Muscle of back (tissue), 11 donors: ENCODE measurements around the gene USHBP1. TPM values are rescaled to one million over a fixed set of nuclear protein-coding genes. Genes with fewer than 3 reads are reported as not detected.

Experiments
- DNase-seq, 3 donors: peaks; one replicate each; pipeline versions ENCODE4 v3.0.0 to v3.0.0-alpha.2; 2013
- polyA plus RNA-seq, 10 donors: library from polyadenylated mRNA; unstranded; fragments of 120-200 nt; gene quantifications; one replicate each; pipeline ENCODE4 v1.2.1, GENCODE V29; 2013; ENCODE audit not compliant: insufficient read length in 10 of 10

The USHBP1 gene
- polyA plus RNA-seq, 10 donors = 3.2 to 8.8 (median 5.8) TPM

GRCh38 chr19:17211547-17212446 is 52.7 kb downstream of the USHBP1 start:
- peak in 1 of 3 donors; percentile 1 for DNase-seq

- DNase-seq = no peak
Observed at GRCh38 chr19:17210296-17210695, 54.2 kb downstream of the USHBP1 start.

- DNase-seq = no peak
Observed at GRCh38 chr19:17209126-17210036, 55.2 kb downstream of the USHBP1 start.

- DNase-seq = peak in 1 of 3 donors; percentile 2
Observed at GRCh38 chr19:17206736-17207581, 57.6 kb downstream of the USHBP1 start.

GRCh38 chr19:17205237-17206140 is 59.1 kb downstream of the USHBP1 start:
- peak in 2 of 3 donors; percentile 48 to 50 for DNase-seq

GRCh38 chr19:17202713-17203112 is 61.8 kb downstream of the USHBP1 start:
- DNase-seq = no peak

GRCh38 chr19:17202249-17202648 is 62.3 kb downstream of the USHBP1 start:
- DNase-seq = no peak

GRCh38 chr19:17200408-17201079 is 64.0 kb downstream of the USHBP1 start:
- no peak for DNase-seq

Other genes starting within 250 kb of the USHBP1 start
- 1 to 10 TPM; 2.7 to 8.7 (median 4.3) TPM for gene CPAMD8, start 237.9 kb downstream of the USHBP1 start, polyA plus RNA-seq
- gene HAUS8, start 189.3 kb downstream of the USHBP1 start, polyA plus RNA-seq = 10 to 100 TPM in 3 of 10 donors, 1 to 10 TPM in 7; 6.3 to 14.3 (median 8.6) TPM
- gene MYO9B, start 189.0 kb downstream of the USHBP1 start, polyA plus RNA-seq = 10 to 100 TPM; 30.2 to 48.5 (median 34.2) TPM
- 10 to 100 TPM; 22.4 to 31.5 (median 25.9) TPM for gene USE1, start 49.4 kb downstream of the USHBP1 start, polyA plus RNA-seq
- 10 to 100 TPM in 1 of 10 donors, 1 to 10 TPM in 9; 5.9 to 10.4 (median 8.8) TPM for gene OCEL1, start 38.5 kb downstream of the USHBP1 start, polyA plus RNA-seq
- gene NR2F6, start 18.8 kb downstream of the USHBP1 start, polyA plus RNA-seq = 10 to 100 TPM; 20.0 to 31.6 (median 23.4) TPM
- gene BABAM1, start 2.7 kb upstream of the USHBP1 start, polyA plus RNA-seq = 10 to 100 TPM; 70.4 to 91.0 (median 85.8) TPM
- 1 to 10 TPM in 3 of 10 donors, under 1 TPM in 7; 0.54 to 1.6 (median 0.82) TPM for gene ANKLE1, start 17.2 kb upstream of the USHBP1 start, polyA plus RNA-seq
- 1 to 10 TPM; 4.5 to 9.3 (median 5.8) TPM for gene ABHD8, start 38.7 kb upstream of the USHBP1 start, polyA plus RNA-seq
- 10 to 100 TPM; 21.5 to 40.5 (median 30.3) TPM for gene MRPL34, start 41.1 kb upstream of the USHBP1 start, polyA plus RNA-seq
- gene DDA1, start 44.8 kb upstream of the USHBP1 start, polyA plus RNA-seq = 10 to 100 TPM; 24.3 to 39.7 (median 31.3) TPM
- gene ANO8, start 70.1 kb upstream of the USHBP1 start, polyA plus RNA-seq = 1 to 10 TPM; 5.4 to 10.0 (median 6.8) TPM
- 10 to 100 TPM in 7 of 10 donors, 1 to 10 TPM in 3; 8.4 to 19.4 (median 11.5) TPM for gene GTPBP3, start 72.8 kb upstream of the USHBP1 start, polyA plus RNA-seq
- 10 to 100 TPM; 34.3 to 73.4 (median 47.2) TPM for gene PLVAP, start 112.6 kb upstream of the USHBP1 start, polyA plus RNA-seq
- not detected for gene CCDC194, start 129.5 kb upstream of the USHBP1 start, polyA plus RNA-seq
- gene BST2, start 140.9 kb upstream of the USHBP1 start, polyA plus RNA-seq = 1 to 10 TPM; 4.5 to 8.3 (median 6.6) TPM
- 10 to 100 TPM; 21.6 to 32.9 (median 27.1) TPM for gene MVB12A, start 155.3 kb upstream of the USHBP1 start, polyA plus RNA-seq
- 1 to 10 TPM in 8 of 10 donors, under 1 TPM in 2; 0.84 to 2.7 (median 1.2) TPM for gene TMEM221, start 183.9 kb upstream of the USHBP1 start, polyA plus RNA-seq
- not detected for gene NXNL1, start 196.2 kb upstream of the USHBP1 start, polyA plus RNA-seq
- gene SLC27A1, start 205.8 kb upstream of the USHBP1 start, polyA plus RNA-seq = 10 to 100 TPM; 12.4 to 20.3 (median 14.4) TPM
- 10 to 100 TPM; 38.3 to 56.6 (median 45.9) TPM for gene PGLS, start 246.9 kb upstream of the USHBP1 start, polyA plus RNA-seq